NCI-H128 (cell line): ENCODE results near the gene RNLS.
A peak's percentile ranks its signal among the peaks of the same experiment; 100 is the strongest.

Experiments
- DNase-seq: peaks from one replicate; lab custom pipeline; 2025; ENCODE audit not compliant: unreplicated experiment; lab: John Stamatoyannopoulos, UW

Gene RNLS

GRCh38 chr10:88525371-88526069 is 57.6 kb downstream of the RNLS start:
- no peak for DNase-seq

GRCh38 chr10:88523739-88524400 is 59.2 kb downstream of the RNLS start:
- no peak for DNase-seq

- DNase-seq: no peak
Observed at GRCh38 chr10:88522715-88523114, 60.4 kb downstream of the RNLS start.

GRCh38 chr10:88521791-88522190 is 61.3 kb downstream of the RNLS start:
- no peak for DNase-seq

GRCh38 chr10:88515235-88515634 is 67.9 kb downstream of the RNLS start:
- no peak for DNase-seq

GRCh38 chr10:88512599-88512998 is 70.5 kb downstream of the RNLS start:
- no peak for DNase-seq

- DNase-seq: no peak
Observed at GRCh38 chr10:88508796-88509195, 74.3 kb downstream of the RNLS start.

- no peak for DNase-seq
Observed at GRCh38 chr10:88507826-88508453, 75.2 kb downstream of the RNLS start.

- no peak for DNase-seq
Observed at GRCh38 chr10:88507404-88507803, 75.7 kb downstream of the RNLS start.

GRCh38 chr10:88505680-88506215 is 77.4 kb downstream of the RNLS start:
- DNase-seq: no peak

GRCh38 chr10:88505265-88505664 is 77.9 kb downstream of the RNLS start:
- no peak for DNase-seq

GRCh38 chr10:88500656-88501055 is 82.5 kb downstream of the RNLS start:
- no peak for DNase-seq

GRCh38 chr10:88499569-88500470 is 83.3 kb downstream of the RNLS start:
- DNase-seq: no peak

GRCh38 chr10:88497913-88498312 is 85.2 kb downstream of the RNLS start:
- DNase-seq: no peak

GRCh38 chr10:88494537-88494936 is 88.6 kb downstream of the RNLS start:
- no peak for DNase-seq

GRCh38 chr10:88493691-88494483 is 89.2 kb downstream of the RNLS start:
- no peak for DNase-seq

- no peak for DNase-seq
Observed at GRCh38 chr10:88491314-88491713, 91.8 kb downstream of the RNLS start.

GRCh38 chr10:88490231-88490980 is 92.7 kb downstream of the RNLS start:
- no peak for DNase-seq

GRCh38 chr10:88489107-88489506 is 94.0 kb downstream of the RNLS start:
- peak; percentile 50 for DNase-seq
